ENCODE data around the gene CRTAC1. TPM values are rescaled to one million over a fixed set of nuclear protein-coding genes. Genes with fewer than 3 reads are reported as not detected.

The CRTAC1 gene
- total RNA-seq, 4 donors from 2014 or later: 17.5 to 35.1 (median 22.9) TPM

- TF ChIP-seq POLR2A (IDR thresholded peaks at IDR 0.05): no peak
- no peak for TF ChIP-seq EP300 (IDR thresholded peaks at IDR 0.05)
- no peak for TF ChIP-seq CTCF (IDR thresholded peaks at IDR 0.05)
- WGBS, 2 donors: 12 to 15% methylated on average over 3 of the region's 3 CpGs
- H3K27ac ChIP-seq: no peak overlapping the region
- DNase-seq (ENCODE audit: low spot score in 2 of 2): no peak
- H3K36me3 ChIP-seq: no peaks in the 10 kb centered on the region
- no peak overlapping the region for H3K4me3 ChIP-seq
- H3K27me3 ChIP-seq: no peaks in the 10 kb centered on the region
- no peaks in the 10 kb centered on the region for H3K9me3 ChIP-seq
- peaks cover 0 to 19% (median 0%) of the 10 kb centered on the region in 4 donors for H3K4me1 ChIP-seq
These were observed 200.4 kb downstream of the CRTAC1 start for GRCh38 chr10:97830064-97830463.

- Histone ChIP-seq H3K4me1 (peaks cover 0 to 19% (median 0%) of the 10 kb centered on the region in 4 donors), H3K27me3 (no peaks in the 10 kb centered on the region), H3K27ac (no peak overlapping the region), H3K36me3 (no peaks in the 10 kb centered on the region), H3K4me3 (no peak overlapping the region), H3K9me3 (no peaks in the 10 kb centered on the region)
- DNase-seq (ENCODE audit: low spot score in 2 of 2): no peak
- 79 to 85% methylated on average over 2 of the region's 2 CpGs for WGBS, 2 donors
- TF ChIP-seq EP300 (IDR thresholded peaks at IDR 0.05) (no peak), CTCF (IDR thresholded peaks at IDR 0.05) (no peak), POLR2A (IDR thresholded peaks at IDR 0.05) (no peak)
These were observed 201.7 kb downstream of the CRTAC1 start for GRCh38 chr10:97828721-97829120.

GRCh38 chr10:97827702-97828291, 202.6 kb downstream of the CRTAC1 start:
- WGBS, 2 donors: 37 to 45% methylated on average over 10 of the region's 10 CpGs
- H3K27ac ChIP-seq: no peak overlapping the region
- DNase-seq (ENCODE audit: low spot score in 2 of 2): no peak

GRCh38 chr10:97826892-97827291, 203.5 kb downstream of the CRTAC1 start:
- no peaks in the 10 kb centered on the region for H3K36me3 ChIP-seq
- peaks cover 0 to 19% (median 0%) of the 10 kb centered on the region in 4 donors for H3K4me1 ChIP-seq
- H3K9me3 ChIP-seq: no peaks in the 10 kb centered on the region
- no peak for DNase-seq (ENCODE audit: low spot score in 2 of 2)
- H3K27ac ChIP-seq: no peak overlapping the region
- TF ChIP-seq EP300 (IDR thresholded peaks at IDR 0.05) (no peak), POLR2A (IDR thresholded peaks at IDR 0.05) (no peak), CTCF (IDR thresholded peaks at IDR 0.05) (no peak)
- H3K4me3 ChIP-seq: no peak overlapping the region
- H3K27me3 ChIP-seq: no peaks in the 10 kb centered on the region
- WGBS, 2 donors: 86 to 93% methylated on average over 1 of the region's 1 CpG

More at GRCh38 chr10:97827702-97828291, 202.6 kb downstream of the CRTAC1 start:
- H3K27me3 ChIP-seq: no peaks in the 10 kb centered on the region
- H3K4me3 ChIP-seq: no peak overlapping the region
- TF ChIP-seq POLR2A (IDR thresholded peaks at IDR 0.05): no peak
- TF ChIP-seq CTCF (IDR thresholded peaks at IDR 0.05): no peak
- TF ChIP-seq EP300 (IDR thresholded peaks at IDR 0.05): no peak
- no peaks in the 10 kb centered on the region for H3K36me3 ChIP-seq
- H3K9me3 ChIP-seq: no peaks in the 10 kb centered on the region
- peaks cover 0 to 19% (median 0%) of the 10 kb centered on the region in 4 donors for H3K4me1 ChIP-seq

GRCh38 chr10:97825020-97825760, 205.2 kb downstream of the CRTAC1 start:
- Histone ChIP-seq H3K36me3 (no peaks in the 10 kb centered on the region), H3K4me1 (peaks cover 0 to 19% (median 0%) of the 10 kb centered on the region in 4 donors), H3K27me3 (no peaks in the 10 kb centered on the region), H3K27ac (no peak overlapping the region), H3K9me3 (no peaks in the 10 kb centered on the region), H3K4me3 (no peak overlapping the region)
- no peak for DNase-seq (ENCODE audit: low spot score in 2 of 2)
- no peak for TF ChIP-seq EP300 (IDR thresholded peaks at IDR 0.05)
- 66 to 74% methylated on average over 12 of the region's 12 CpGs for WGBS, 2 donors
